Measurements from ENCODE around the gene KRTAP5-1. TPM values are rescaled to one million over a fixed set of nuclear protein-coding genes. Genes with fewer than 3 reads are reported as not detected.

KRTAP5-1 gene
- polyA plus RNA-seq, 1 donor (not counting 4 experiments of a cell fraction or from before 2014, with no cell fraction given) = not detected

- TF ChIP-seq EZH2 (IDR thresholded peaks at IDR 0.05; ENCODE audit: low read length) = no peak
- TF ChIP-seq, protein P1, sequence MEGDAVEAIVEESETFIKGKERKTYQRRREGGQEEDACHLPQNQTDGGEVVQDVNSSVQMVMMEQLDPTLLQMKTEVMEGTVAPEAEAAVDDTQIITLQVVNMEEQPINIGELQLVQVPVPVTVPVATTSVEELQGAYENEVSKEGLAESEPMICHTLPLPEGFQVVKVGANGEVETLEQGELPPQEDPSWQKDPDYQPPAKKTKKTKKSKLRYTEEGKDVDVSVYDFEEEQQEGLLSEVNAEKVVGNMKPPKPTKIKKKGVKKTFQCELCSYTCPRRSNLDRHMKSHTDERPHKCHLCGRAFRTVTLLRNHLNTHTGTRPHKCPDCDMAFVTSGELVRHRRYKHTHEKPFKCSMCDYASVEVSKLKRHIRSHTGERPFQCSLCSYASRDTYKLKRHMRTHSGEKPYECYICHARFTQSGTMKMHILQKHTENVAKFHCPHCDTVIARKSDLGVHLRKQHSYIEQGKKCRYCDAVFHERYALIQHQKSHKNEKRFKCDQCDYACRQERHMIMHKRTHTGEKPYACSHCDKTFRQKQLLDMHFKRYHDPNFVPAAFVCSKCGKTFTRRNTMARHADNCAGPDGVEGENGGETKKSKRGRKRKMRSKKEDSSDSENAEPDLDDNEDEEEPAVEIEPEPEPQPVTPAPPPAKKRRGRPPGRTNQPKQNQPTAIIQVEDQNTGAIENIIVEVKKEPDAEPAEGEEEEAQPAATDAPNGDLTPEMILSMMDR (optimal IDR thresholded peaks at IDR 0.05 in 1 of 3, IDR thresholded peaks at IDR 0.05 in 1 of 3, conservative IDR thresholded peaks at IDR 0.05 in 1 of 3; ENCODE audit: extremely low read depth in 1 of 3, insufficient read depth in 2 of 3, low read length in 3 of 3) = no peak
- DNase-seq (ENCODE audit: low read depth, low spot score) = no peak
- Histone ChIP-seq H3K27ac (ENCODE audit: control insufficient read depth, insufficient read depth, low read length) (no peak overlapping the region), H3K9me1 (ENCODE audit: control insufficient read depth, extremely low read depth, insufficient read depth, low read length) (no peaks in the 10 kb centered on the region), H3K36me3 (ENCODE audit: control insufficient read depth in 2 of 2, extremely low read depth in 1 of 2, insufficient read depth in 2 of 2, low read length in 2 of 2) (peaks cover 0 to 3% of the 10 kb centered on the region in 2 experiments), H3K9ac (ENCODE audit: control insufficient read depth, extremely low read depth, insufficient read depth, low read length) (no peak overlapping the region), H3K79me2 (ENCODE audit: control insufficient read depth, insufficient read depth, low read length) (no peaks in the 10 kb centered on the region), H3K4me1 (ENCODE audit: control insufficient read depth, extremely low read depth, insufficient read depth, low read length) (no peaks in the 10 kb centered on the region), H4K20me1 (ENCODE audit: control insufficient read depth, extremely low read depth, insufficient read depth, low read length) (peaks cover 2% of the 10 kb centered on the region), H3K9me3 (ENCODE audit: control insufficient read depth, low read depth, low read length) (no peaks in the 10 kb centered on the region), H3K27me3 (ENCODE audit: control insufficient read depth, extremely low read depth, insufficient read depth, low read length) (peaks cover 13% of the 10 kb centered on the region), H2AFZ (ENCODE audit: control insufficient read depth, low read length) (no peak overlapping the region), H3K4me3 (ENCODE audit: control insufficient read depth in 2 of 3, extremely low read depth in 1 of 3, insufficient read depth in 2 of 3, low read depth in 1 of 3, low read length in 3 of 3) (no peak overlapping the region), H3K4me2 (ENCODE audit: control insufficient read depth, extremely low read depth, insufficient read depth, low read depth, low read length) (no peak overlapping the region)
- FAIRE-seq = no peak
- dilution Hi-C loops (cut with MboI; ENCODE audit: extremely low pct_ligation_motif_present, low sequenced_read_pairs) = no loop called here
Observed at GRCh38 chr11:1565904-1566247, 19.2 kb downstream of the KRTAP5-1 start.

DNA sequence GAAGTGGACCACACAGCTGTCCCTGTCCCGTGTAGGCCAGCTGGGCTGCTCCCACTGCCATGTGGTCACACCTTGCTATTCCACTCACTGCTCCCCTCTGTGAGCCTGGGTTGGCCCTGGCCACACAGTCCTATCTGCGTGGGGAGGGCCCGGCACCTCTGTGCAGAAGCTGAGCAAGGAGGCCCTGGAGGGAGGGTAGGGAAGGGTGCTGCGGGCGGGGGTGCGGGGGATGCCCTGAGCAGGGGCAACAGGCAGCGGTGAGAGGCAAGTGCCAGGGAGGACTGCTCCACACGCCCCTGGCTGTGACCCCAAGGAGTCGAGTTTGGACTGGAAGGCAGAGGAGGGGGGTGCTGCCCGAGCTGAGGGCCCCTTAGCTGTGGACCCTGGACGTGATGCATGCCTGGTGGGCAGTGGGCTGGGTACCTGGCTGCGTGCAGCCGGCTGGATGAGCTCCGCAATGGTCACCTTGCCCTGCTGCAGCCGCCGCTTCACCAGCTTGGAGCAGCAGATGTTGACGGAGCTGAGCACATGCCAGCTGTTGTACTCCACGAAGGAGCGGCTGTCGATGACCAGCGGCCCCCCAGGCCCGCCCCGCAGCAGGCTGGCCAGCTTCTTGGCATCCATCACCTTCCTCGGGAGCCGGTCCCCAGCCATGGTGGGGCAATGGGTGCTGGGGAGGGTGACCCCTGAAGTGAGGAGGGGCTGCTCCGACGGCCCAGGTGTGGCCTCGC, 19.7 kb downstream of the KRTAP5-1 start:
- Histone ChIP-seq H3K4me1 (ENCODE audit: control insufficient read depth, extremely low read depth, insufficient read depth, low read length) (no peaks in the 10 kb centered on the region), H3K9me1 (ENCODE audit: control insufficient read depth, extremely low read depth, insufficient read depth, low read length) (no peaks in the 10 kb centered on the region), H3K9ac (ENCODE audit: control insufficient read depth, extremely low read depth, insufficient read depth, low read length) (no peak overlapping the region), H4K20me1 (ENCODE audit: control insufficient read depth, extremely low read depth, insufficient read depth, low read length) (peaks cover 2% of the 10 kb centered on the region), H3K9me3 (ENCODE audit: control insufficient read depth, low read depth, low read length) (no peaks in the 10 kb centered on the region), H3K79me2 (ENCODE audit: control insufficient read depth, insufficient read depth, low read length) (no peaks in the 10 kb centered on the region), H3K4me2 (ENCODE audit: control insufficient read depth, extremely low read depth, insufficient read depth, low read depth, low read length) (no peak overlapping the region), H3K4me3 (ENCODE audit: control insufficient read depth in 2 of 3, extremely low read depth in 1 of 3, insufficient read depth in 2 of 3, low read depth in 1 of 3, low read length in 3 of 3) (no peak overlapping the region), H2AFZ (ENCODE audit: control insufficient read depth, low read length) (no peak overlapping the region), H3K36me3 (ENCODE audit: control insufficient read depth in 2 of 2, extremely low read depth in 1 of 2, insufficient read depth in 2 of 2, low read length in 2 of 2) (peaks cover 0 to 3% of the 10 kb centered on the region in 2 experiments), H3K27me3 (ENCODE audit: control insufficient read depth, extremely low read depth, insufficient read depth, low read length) (peaks cover 9% of the 10 kb centered on the region), H3K27ac (ENCODE audit: control insufficient read depth, insufficient read depth, low read length) (no peak overlapping the region)
- dilution Hi-C loops (cut with MboI; ENCODE audit: extremely low pct_ligation_motif_present, low sequenced_read_pairs) = no loop called here
- DNase-seq (ENCODE audit: low read depth, low spot score) = no peak
- TF ChIP-seq, protein P1 (optimal IDR thresholded peaks at IDR 0.05 in 1 of 3, IDR thresholded peaks at IDR 0.05 in 1 of 3, conservative IDR thresholded peaks at IDR 0.05 in 1 of 3; ENCODE audit: extremely low read depth in 1 of 3, insufficient read depth in 2 of 3, low read length in 3 of 3) = no peak
- no peak for TF ChIP-seq EZH2 (IDR thresholded peaks at IDR 0.05; ENCODE audit: low read length)
- no peak for FAIRE-seq
